Measurements from ENCODE around the gene THRB.

Gene THRB

GRCh38 chr3:24407980-24408680 lies 86.5 kb downstream of the THRB start:
- TF ChIP-seq, protein P1, sequence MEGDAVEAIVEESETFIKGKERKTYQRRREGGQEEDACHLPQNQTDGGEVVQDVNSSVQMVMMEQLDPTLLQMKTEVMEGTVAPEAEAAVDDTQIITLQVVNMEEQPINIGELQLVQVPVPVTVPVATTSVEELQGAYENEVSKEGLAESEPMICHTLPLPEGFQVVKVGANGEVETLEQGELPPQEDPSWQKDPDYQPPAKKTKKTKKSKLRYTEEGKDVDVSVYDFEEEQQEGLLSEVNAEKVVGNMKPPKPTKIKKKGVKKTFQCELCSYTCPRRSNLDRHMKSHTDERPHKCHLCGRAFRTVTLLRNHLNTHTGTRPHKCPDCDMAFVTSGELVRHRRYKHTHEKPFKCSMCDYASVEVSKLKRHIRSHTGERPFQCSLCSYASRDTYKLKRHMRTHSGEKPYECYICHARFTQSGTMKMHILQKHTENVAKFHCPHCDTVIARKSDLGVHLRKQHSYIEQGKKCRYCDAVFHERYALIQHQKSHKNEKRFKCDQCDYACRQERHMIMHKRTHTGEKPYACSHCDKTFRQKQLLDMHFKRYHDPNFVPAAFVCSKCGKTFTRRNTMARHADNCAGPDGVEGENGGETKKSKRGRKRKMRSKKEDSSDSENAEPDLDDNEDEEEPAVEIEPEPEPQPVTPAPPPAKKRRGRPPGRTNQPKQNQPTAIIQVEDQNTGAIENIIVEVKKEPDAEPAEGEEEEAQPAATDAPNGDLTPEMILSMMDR (IDR thresholded peaks at IDR 0.05; ENCODE audit: low read depth, low read length) = no peak
- no peak for TF ChIP-seq POLR2A (IDR thresholded peaks at IDR 0.05; ENCODE audit: extremely low read depth, insufficient read length)
- no peak; the same call in 1 of the 2 replicates for TF ChIP-seq MAX (IDR thresholded peaks at IDR 0.05; ENCODE audit: low read depth, low read length)
- TF ChIP-seq MYC (IDR thresholded peaks at IDR 0.05; ENCODE audit: low read depth, low read length) = no peak
- no peak overlapping the region for H3K4me3 ChIP-seq (ENCODE audit: low read depth, low read length)
- no peak for DNase-seq (ENCODE audit: low read depth)

GRCh38 chr3:24406900-24407299 lies 87.8 kb downstream of the THRB start:
- no peak for DNase-seq (ENCODE audit: low read depth)
- TF ChIP-seq MYC (IDR thresholded peaks at IDR 0.05; ENCODE audit: low read depth, low read length) = no peak
- TF ChIP-seq, protein P1 (IDR thresholded peaks at IDR 0.05; ENCODE audit: low read depth, low read length) = no peak
- TF ChIP-seq POLR2A (IDR thresholded peaks at IDR 0.05; ENCODE audit: extremely low read depth, insufficient read length) = no peak
- TF ChIP-seq MAX (IDR thresholded peaks at IDR 0.05; ENCODE audit: low read depth, low read length) = no peak
- H3K4me3 ChIP-seq (ENCODE audit: low read depth, low read length) = no peak overlapping the region

GRCh38 chr3:24405057-24405456 lies 89.6 kb downstream of the THRB start:
- no peak for DNase-seq (ENCODE audit: low read depth)
- H3K4me3 ChIP-seq (ENCODE audit: low read depth, low read length) = no peak overlapping the region
- TF ChIP-seq MAX (IDR thresholded peaks at IDR 0.05; ENCODE audit: low read depth, low read length) (no peak), POLR2A (IDR thresholded peaks at IDR 0.05; ENCODE audit: extremely low read depth, insufficient read length) (no peak), MYC (IDR thresholded peaks at IDR 0.05; ENCODE audit: low read depth, low read length) (no peak)
- TF ChIP-seq, protein P1 (IDR thresholded peaks at IDR 0.05; ENCODE audit: low read depth, low read length) = no peak

DNA sequence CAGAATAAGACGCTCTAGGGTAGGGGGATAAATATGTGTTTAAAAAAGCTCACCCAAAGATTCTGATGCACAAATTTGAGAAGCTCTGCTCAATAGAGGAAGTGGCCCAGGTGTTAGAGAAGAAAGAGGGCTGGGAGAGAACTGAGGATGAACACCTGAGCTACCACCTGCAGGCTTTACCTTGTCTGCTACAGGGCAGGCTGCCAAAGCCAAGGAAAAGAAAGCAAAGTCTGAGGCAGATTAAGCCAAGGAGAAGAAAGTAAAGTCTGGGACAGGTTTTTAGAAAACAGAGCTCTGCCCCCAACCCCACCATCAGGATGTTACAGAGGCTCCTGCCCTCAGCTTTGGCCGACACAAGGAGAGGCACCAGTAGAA lies 92.9 kb downstream of the THRB start:
- H3K4me3 ChIP-seq (ENCODE audit: low read depth, low read length) = no peak overlapping the region
- no peak for DNase-seq (ENCODE audit: low read depth)
- no peak for TF ChIP-seq POLR2A (IDR thresholded peaks at IDR 0.05; ENCODE audit: extremely low read depth, insufficient read length)

- H3K4me3 ChIP-seq (ENCODE audit: low read depth, low read length) = no peak overlapping the region
- no peak for DNase-seq (ENCODE audit: low read depth)
- TF ChIP-seq, protein P1 (IDR thresholded peaks at IDR 0.05; ENCODE audit: low read depth, low read length) = no peak
- no peak for TF ChIP-seq POLR2A (IDR thresholded peaks at IDR 0.05; ENCODE audit: extremely low read depth, insufficient read length)
- no peak for TF ChIP-seq MAX (IDR thresholded peaks at IDR 0.05; ENCODE audit: low read depth, low read length)
- no peak for TF ChIP-seq MYC (IDR thresholded peaks at IDR 0.05; ENCODE audit: low read depth, low read length)
These were observed 93.4 kb downstream of the THRB start for GRCh38 chr3:24401090-24401810.

DNA sequence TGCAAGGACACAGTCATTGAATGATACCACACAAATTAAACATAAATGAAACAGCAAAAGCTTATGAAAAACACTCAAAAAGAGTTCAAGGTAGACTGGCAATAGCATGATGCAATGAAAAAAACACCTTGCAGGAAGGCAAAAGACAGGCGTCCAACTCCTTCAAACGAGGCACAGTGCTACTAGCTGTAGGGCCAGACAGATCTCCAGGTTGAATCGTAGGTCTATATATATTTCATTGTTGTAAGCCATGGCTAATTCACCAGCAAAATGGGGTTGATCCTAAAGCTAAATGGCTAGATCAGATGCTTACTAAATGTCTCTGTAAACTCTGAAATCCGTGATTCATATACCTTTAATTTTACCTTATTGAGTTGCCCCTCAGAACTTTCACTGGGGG lies 94.2 kb downstream of the THRB start:
- no peak overlapping the region for H3K4me3 ChIP-seq (ENCODE audit: low read depth, low read length)
- DNase-seq (ENCODE audit: low read depth) = no peak
- TF ChIP-seq POLR2A (IDR thresholded peaks at IDR 0.05; ENCODE audit: extremely low read depth, insufficient read length) = no peak
- no peak for TF ChIP-seq MAX (IDR thresholded peaks at IDR 0.05; ENCODE audit: low read depth, low read length)
- TF ChIP-seq, protein P1 (IDR thresholded peaks at IDR 0.05; ENCODE audit: low read depth, low read length) = no peak
- no peak for TF ChIP-seq MYC (IDR thresholded peaks at IDR 0.05; ENCODE audit: low read depth, low read length)
